ENCODE data around the gene IMMP2L.

Gene IMMP2L

GRCh38 chr7:111388016-111388415 lies 174.3 kb downstream of the IMMP2L start:
- Histone ChIP-seq H3K4me3 (ENCODE audit: low read length, poor library complexity, severe bottlenecking) (no peak overlapping the region), H3K9me2 (replicated peaks; ENCODE audit: low read depth, low read length) (no peaks in the 10 kb centered on the region), H3K9me3 (ENCODE audit: insufficient read depth, low read depth, low read length) (no peaks in the 10 kb centered on the region; the same call in 1 of the 2 replicates), H3K4me1 (ENCODE audit: insufficient read depth, low read length, poor library complexity, severe bottlenecking) (peaks cover 52% of the 10 kb centered on the region), H3K36me3 (ENCODE audit: insufficient read depth, low read length) (no peaks in the 10 kb centered on the region), H3F3A (ENCODE audit: low read depth) (peaks cover 15% of the 10 kb centered on the region; the same call in 1 of the 2 replicates), H3K4me2 (ENCODE audit: low read depth, low read length, poor library complexity, severe bottlenecking) (no peak overlapping the region), H2AFZ (ENCODE audit: low read length) (no peak overlapping the region), H3K79me2 (ENCODE audit: insufficient read depth, low read length) (no peaks in the 10 kb centered on the region), H3K9ac (ENCODE audit: low read depth, low read length, poor library complexity, severe bottlenecking) (no peak overlapping the region), H4K20me1 (ENCODE audit: insufficient read depth, low read length, poor library complexity, severe bottlenecking) (no peaks in the 10 kb centered on the region), H3K27me3 (ENCODE audit: insufficient read depth, low read length, poor library complexity, severe bottlenecking) (no peaks in the 10 kb centered on the region)
- TF ChIP-seq EZH2phosphoT487 (IDR thresholded peaks at IDR 0.05; ENCODE audit: borderline replicate concordance) = no peak
- TF ChIP-seq, protein P1, sequence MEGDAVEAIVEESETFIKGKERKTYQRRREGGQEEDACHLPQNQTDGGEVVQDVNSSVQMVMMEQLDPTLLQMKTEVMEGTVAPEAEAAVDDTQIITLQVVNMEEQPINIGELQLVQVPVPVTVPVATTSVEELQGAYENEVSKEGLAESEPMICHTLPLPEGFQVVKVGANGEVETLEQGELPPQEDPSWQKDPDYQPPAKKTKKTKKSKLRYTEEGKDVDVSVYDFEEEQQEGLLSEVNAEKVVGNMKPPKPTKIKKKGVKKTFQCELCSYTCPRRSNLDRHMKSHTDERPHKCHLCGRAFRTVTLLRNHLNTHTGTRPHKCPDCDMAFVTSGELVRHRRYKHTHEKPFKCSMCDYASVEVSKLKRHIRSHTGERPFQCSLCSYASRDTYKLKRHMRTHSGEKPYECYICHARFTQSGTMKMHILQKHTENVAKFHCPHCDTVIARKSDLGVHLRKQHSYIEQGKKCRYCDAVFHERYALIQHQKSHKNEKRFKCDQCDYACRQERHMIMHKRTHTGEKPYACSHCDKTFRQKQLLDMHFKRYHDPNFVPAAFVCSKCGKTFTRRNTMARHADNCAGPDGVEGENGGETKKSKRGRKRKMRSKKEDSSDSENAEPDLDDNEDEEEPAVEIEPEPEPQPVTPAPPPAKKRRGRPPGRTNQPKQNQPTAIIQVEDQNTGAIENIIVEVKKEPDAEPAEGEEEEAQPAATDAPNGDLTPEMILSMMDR (conservative IDR thresholded peaks at IDR 0.05; ENCODE audit: low read length) = no peak

DNA sequence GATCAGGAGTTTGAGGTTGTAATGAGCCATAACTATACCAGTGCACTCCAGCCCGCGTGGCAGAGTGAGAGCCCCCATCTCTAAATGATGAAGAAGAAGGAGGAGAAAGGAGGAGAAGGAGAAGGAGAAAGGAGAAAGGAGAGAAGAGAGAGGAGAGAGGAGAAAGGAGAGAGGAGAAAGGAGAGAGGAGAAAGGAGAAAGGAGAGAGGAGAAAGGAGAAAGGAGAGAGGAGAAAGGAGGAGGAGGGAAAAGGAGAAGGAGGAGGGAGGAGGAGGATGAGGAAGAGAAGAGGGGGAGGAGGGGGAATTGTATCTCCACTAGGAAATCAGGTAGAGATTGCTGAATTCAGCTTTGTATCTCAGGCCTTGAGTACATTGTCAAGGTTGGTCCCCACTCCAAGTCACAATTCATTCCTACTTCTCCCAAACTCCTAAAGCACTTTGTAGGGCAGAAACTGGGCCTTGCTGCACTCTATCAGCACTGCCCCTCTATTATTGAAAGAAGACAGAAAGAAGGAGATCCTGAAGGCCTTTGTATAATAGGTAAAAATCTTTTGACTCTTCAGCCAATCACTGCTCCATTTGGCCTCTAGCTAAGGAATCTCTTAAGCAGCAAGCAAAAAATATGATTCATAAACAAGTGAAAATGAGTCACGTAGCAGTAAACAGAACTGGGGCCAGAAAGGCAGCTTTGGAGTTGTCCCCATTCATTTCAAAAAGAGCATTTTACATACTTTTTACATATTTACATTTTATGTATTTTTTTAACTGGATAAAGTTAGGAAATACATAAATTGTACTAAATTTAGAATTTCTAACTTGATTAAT lies 178.0 kb downstream of the IMMP2L start:
- H3K4me3 ChIP-seq (ENCODE audit: low read length, poor library complexity, severe bottlenecking) = no peak overlapping the region
- TF ChIP-seq, protein P1 (conservative IDR thresholded peaks at IDR 0.05; ENCODE audit: low read length) = no peak
- no peak for TF ChIP-seq EZH2phosphoT487 (IDR thresholded peaks at IDR 0.05; ENCODE audit: borderline replicate concordance)
- no peak overlapping the region for H2AFZ ChIP-seq (ENCODE audit: low read length)
- H3K36me3 ChIP-seq (ENCODE audit: insufficient read depth, low read length) = no peaks in the 10 kb centered on the region
- no peaks in the 10 kb centered on the region; the same call in 1 of the 2 replicates for H3K9me3 ChIP-seq (ENCODE audit: insufficient read depth, low read depth, low read length)
- H3K4me2 ChIP-seq (ENCODE audit: low read depth, low read length, poor library complexity, severe bottlenecking) = peak overlapping the region; percentile 71
- H3F3A ChIP-seq (ENCODE audit: low read depth) = peaks cover 15% of the 10 kb centered on the region; the same call in 1 of the 2 replicates
- H3K79me2 ChIP-seq (ENCODE audit: insufficient read depth, low read length) = no peaks in the 10 kb centered on the region
- H3K9ac ChIP-seq (ENCODE audit: low read depth, low read length, poor library complexity, severe bottlenecking) = no peak overlapping the region
- peaks cover 36% of the 10 kb centered on the region for H3K4me1 ChIP-seq (ENCODE audit: insufficient read depth, low read length, poor library complexity, severe bottlenecking)
- no peaks in the 10 kb centered on the region for H3K27me3 ChIP-seq (ENCODE audit: insufficient read depth, low read length, poor library complexity, severe bottlenecking)
- H4K20me1 ChIP-seq (ENCODE audit: insufficient read depth, low read length, poor library complexity, severe bottlenecking) = no peaks in the 10 kb centered on the region
- no peaks in the 10 kb centered on the region for H3K9me2 ChIP-seq (replicated peaks; ENCODE audit: low read depth, low read length)

GRCh38 chr7:111383133-111383532 lies 179.2 kb downstream of the IMMP2L start:
- Histone ChIP-seq H3K9me2 (replicated peaks; ENCODE audit: low read depth, low read length) (no peaks in the 10 kb centered on the region), H3K4me3 (ENCODE audit: low read length, poor library complexity, severe bottlenecking) (no peak overlapping the region), H4K20me1 (ENCODE audit: insufficient read depth, low read length, poor library complexity, severe bottlenecking) (no peaks in the 10 kb centered on the region), H3K27me3 (ENCODE audit: insufficient read depth, low read length, poor library complexity, severe bottlenecking) (no peaks in the 10 kb centered on the region), H3K79me2 (ENCODE audit: insufficient read depth, low read length) (no peaks in the 10 kb centered on the region), H3F3A (ENCODE audit: low read depth) (peaks cover 15% of the 10 kb centered on the region; the same call in 1 of the 2 replicates), H3K4me1 (ENCODE audit: insufficient read depth, low read length, poor library complexity, severe bottlenecking) (peaks cover 36% of the 10 kb centered on the region), H3K4me2 (ENCODE audit: low read depth, low read length, poor library complexity, severe bottlenecking) (no peak overlapping the region), H3K9me3 (ENCODE audit: insufficient read depth, low read depth, low read length) (no peaks in the 10 kb centered on the region), H3K36me3 (ENCODE audit: insufficient read depth, low read length) (no peaks in the 10 kb centered on the region), H2AFZ (ENCODE audit: low read length) (no peak overlapping the region), H3K9ac (ENCODE audit: low read depth, low read length, poor library complexity, severe bottlenecking) (no peak overlapping the region)
- TF ChIP-seq, protein P1 (conservative IDR thresholded peaks at IDR 0.05; ENCODE audit: low read length) = no peak
- no peak for TF ChIP-seq EZH2phosphoT487 (IDR thresholded peaks at IDR 0.05; ENCODE audit: borderline replicate concordance)

Data from Loucy (cell line).